H1 (cell line): ENCODE measurements around the gene MUC5B.

ENCODE experiments used
- ATF3 ChIP-seq: IDR thresholded peaks from 2 replicates; pipeline ENCODE4 v1.6.1; 2011; ENCODE audit warnings: low read depth, mild to moderate bottlenecking, low read length; ENCODE audit not compliant: insufficient read depth
- CTCF ChIP-seq, 3 experiments: IDR thresholded peaks; 1 replicate in 2 of 3; 2 replicates in 1 of 3; pipeline versions ENCODE4 v1.5.1 to v1.6.1; 2011; ENCODE audit warnings: low read length in 3 of 3, mild to moderate bottlenecking in 3 of 3, inconsistent platforms in 2 of 3, low read depth in 1 of 3, moderate library complexity in 1 of 3; ENCODE audit not compliant: insufficient read depth in 1 of 3; ENCODE audit errors: control extremely low read depth in 1 of 3
- EZH2 ChIP-seq: fragments of 200-600 bp; sonication (generic); IDR thresholded peaks from 2 replicates; pipeline ENCODE4 v1.7.1; 2012; ENCODE audit warnings: low read depth, mild to moderate bottlenecking, moderate library complexity, low read length, inconsistent platforms; ENCODE audit not compliant: severe bottlenecking
- MAX ChIP-seq: IDR thresholded peaks from 2 replicates; pipeline ENCODE4 v1.6.1; 2012; ENCODE audit warnings: inconsistent platforms
- POLR2A ChIP-seq, 2 experiments: IDR thresholded peaks; 1 replicate in 1 of 2; 2 replicates in 1 of 2; pipeline ENCODE4 v1.6.1; 2011; ENCODE audit warnings: low read depth in 2 of 2, low read length in 2 of 2, mild to moderate bottlenecking in 2 of 2; ENCODE audit errors: control extremely low read depth in 1 of 2
- POU5F1 ChIP-seq: IDR thresholded peaks from 2 replicates; pipeline ENCODE4 v1.6.1; 2011; ENCODE audit warnings: low read depth, mild to moderate bottlenecking, low read length, moderate library complexity
- RXRA ChIP-seq: IDR thresholded peaks from 2 replicates; pipeline ENCODE4 v1.6.1; 2011; ENCODE audit warnings: low read depth, mild to moderate bottlenecking, low read length, moderate library complexity; ENCODE audit not compliant: insufficient read depth
- SIN3A ChIP-seq, 2 experiments: IDR thresholded peaks in 1 of 2; conservative IDR thresholded peaks in 1 of 2; 2 replicates each; pipeline ENCODE4 v1.6.1; 2011 to 2012; ENCODE audit warnings: low read length in 2 of 2, improper control_type of control experiment in 1 of 2, low read depth in 1 of 2, mild to moderate bottlenecking in 1 of 2

- TF ChIP-seq CTCF (IDR thresholded peaks at IDR 0.05; ENCODE audit: control extremely low read depth in 1 of 3, insufficient read depth in 1 of 3, low read depth in 1 of 3, low read length in 3 of 3) (no peak), POLR2A (IDR thresholded peaks at IDR 0.05; ENCODE audit: control extremely low read depth in 1 of 2, low read depth in 2 of 2, low read length in 2 of 2) (no peak), EZH2 (no peak), POU5F1 (no peak), ATF3 (no peak), MAX (no peak), RXRA (no peak), SIN3A (conservative IDR thresholded peaks at IDR 0.05 in 1 of 2, IDR thresholded peaks at IDR 0.05 in 1 of 2; ENCODE audit: low read depth in 1 of 2, low read length in 2 of 2) (no peak)
Observed at GRCh38 chr11:1221848-1222311, 986 bp upstream of the MUC5B start.
